HCT116 (cell line): ENCODE measurements around the gene CDC42BPB. TPM values are rescaled to one million over a fixed set of nuclear protein-coding genes. Genes with fewer than 3 reads are reported as not detected.

ENCODE experiments used
- ATAC-seq: fragments of 200-7000 bp; cut with Tn5 transposase; 2 replicates; pipeline ENCODE4 v1.9.1; 2020; ENCODE audit warnings: mild to moderate bottlenecking, moderate library complexity
- BruUV-seq: library from RNA; stranded (reverse); fragments of 400-500 nt; replicated peaks from 2 replicates; lab custom pipeline; 2021; lab: Mats Ljungman, UMichigan
- CTCF ChIA-PET: fragments of 300-600 bp; sonication (Branson Sonifier 250); formaldehyde crosslinking; loops from one replicate; lab custom pipeline; 2021; ENCODE audit warnings: antibody characterized with exemption; lab: Charles Lee
- POLR2A ChIA-PET: fragments of 300-600, 350-600 bp; sonication (Branson Sonifier 250); formaldehyde crosslinking; loops from one replicate; lab custom pipeline; 2021; ENCODE audit warnings: antibody characterized with exemption; lab: Charles Lee
- RAD21 ChIA-PET, 2 experiments: fragments of 300-600 bp; sonication (Branson Sonifier 250); formaldehyde crosslinking; loops; one replicate each; lab custom pipeline; 2023; ENCODE audit warnings: low total read pairs in 2 of 2; ENCODE audit not compliant: uncharacterized antibody in 2 of 2, unreplicated experiment in 2 of 2, low non-redundant PET in 1 of 2; lab: Charles Lee
- DNase-seq: peaks from one replicate; pipeline ENCODE4 v3.0.0-alpha.2; 2010; ENCODE audit warnings: low read depth, low spot score
- H2AFZ ChIP-seq: fragments of 200-600 bp; shearing (Covaris generic), sonication (generic); 2 replicates; pipeline ENCODE4 v1.6.1; 2017; ENCODE audit warnings: low read depth, mixed run types, mixed read lengths, antibody characterized with exemption, low read length; ENCODE audit not compliant: poor library complexity, severe bottlenecking
- H3K27ac ChIP-seq: 2 replicates; pipeline ENCODE4 v1.5.1; 2012; ENCODE audit warnings: low read depth, low read length
- H3K27me3 ChIP-seq: fragments of 200-600 bp; sonication (generic); 2 replicates; pipeline ENCODE4 v1.6.1; 2016; ENCODE audit warnings: mixed run types, low read length, mixed read lengths; ENCODE audit not compliant: insufficient read depth
- H3K36me3 ChIP-seq, 2 experiments: fragments of 200-500 bp in 1 of 2; fragments of 200-600 bp in 1 of 2; sonication (Bioruptor generic) in 1 of 2; sonication (generic) in 1 of 2; 2 replicates each; pipeline versions ENCODE4 v1.5.1 to v1.6.1; 2014 to 2016; ENCODE audit warnings: low read length in 2 of 2, inconsistent platforms in 1 of 2, mixed read lengths in 1 of 2, mixed run types in 1 of 2; ENCODE audit not compliant: insufficient read depth in 2 of 2, control insufficient read depth in 1 of 2
- H3K4me1 ChIP-seq, 2 experiments: fragments of 200-600 bp in 1 of 2; sonication (generic) in 1 of 2; 2 replicates each; pipeline versions ENCODE4 v1.5.1 to v1.6.1; 2012 to 2017; ENCODE audit warnings: low read length in 2 of 2, inconsistent platforms in 1 of 2, mild to moderate bottlenecking in 1 of 2, mixed read lengths in 1 of 2, mixed run types in 1 of 2, moderate library complexity in 1 of 2; ENCODE audit not compliant: insufficient read depth in 2 of 2, control insufficient read depth in 1 of 2
- H3K4me2 ChIP-seq: fragments of 200-600 bp; sonication (generic); 2 replicates; pipeline ENCODE4 v1.6.1; 2017; ENCODE audit warnings: mixed run types, low read length, mixed read lengths
- H3K4me3 ChIP-seq, 2 experiments: fragments of 200-600 bp in 1 of 2; sonication (generic) in 1 of 2; replicated peaks in 1 of 2; 2 replicates each; pipeline ENCODE4 v1.5.1; 2011 to 2016; ENCODE audit warnings: low read length in 2 of 2, control low read depth in 1 of 2, low read depth in 1 of 2, mild to moderate bottlenecking in 1 of 2, mixed read lengths in 1 of 2, mixed run types in 1 of 2
- H3K79me2 ChIP-seq: fragments of 200-600 bp; sonication (generic); 2 replicates; pipeline ENCODE4 v1.6.1; 2017; ENCODE audit warnings: mild to moderate bottlenecking, mixed run types, low read length, moderate library complexity, mixed read lengths; ENCODE audit not compliant: insufficient read depth
- H3K9ac ChIP-seq: fragments of 200-600 bp; sonication (generic); 2 replicates; pipeline ENCODE4 v1.6.1; 2016; ENCODE audit warnings: low read length, mixed read lengths
- H3K9me2 ChIP-seq: fragments of 200-600 bp; sonication (generic), shearing (Covaris generic); 2 replicates; pipeline ENCODE4 v1.6.1; 2017; ENCODE audit warnings: mixed run types, mild to moderate bottlenecking, moderate library complexity; ENCODE audit not compliant: insufficient read depth
- H3K9me3 ChIP-seq, 2 experiments: fragments of 200-500 bp in 1 of 2; fragments of 200-600 bp in 1 of 2; sonication (Bioruptor generic) in 1 of 2; sonication (generic) in 1 of 2; 2 replicates each; pipeline ENCODE4 v1.6.1; 2014 to 2017; ENCODE audit warnings: low read length in 2 of 2, mixed read lengths in 2 of 2, inconsistent platforms in 1 of 2, low read depth in 1 of 2, mild to moderate bottlenecking in 1 of 2, mixed run types in 1 of 2, moderate library complexity in 1 of 2; ENCODE audit not compliant: control insufficient read depth in 1 of 2, insufficient read depth in 1 of 2
- H4K20me1 ChIP-seq: fragments of 200-600 bp; sonication (generic), shearing (Covaris generic); 2 replicates; pipeline ENCODE4 v1.6.1; 2017; ENCODE audit warnings: mixed run types, mild to moderate bottlenecking, moderate library complexity; ENCODE audit not compliant: insufficient read depth
- CBX3 ChIP-seq: IDR thresholded peaks from 2 replicates; pipeline ENCODE4 v1.6.1; 2012; ENCODE audit warnings: low read depth
- CEBPB ChIP-seq: IDR thresholded peaks from 2 replicates; pipeline ENCODE4 v1.6.1; 2012; ENCODE audit warnings: low read depth
- EZH2 ChIP-seq: fragments of 200-600 bp; sonication (generic); IDR thresholded peaks from 2 replicates; pipeline ENCODE4 v1.6.1; 2017; ENCODE audit warnings: antibody characterized with exemption, mixed run types
- EZH2phosphoT487 ChIP-seq: fragments of 200-600 bp; IDR thresholded peaks from 2 replicates; pipeline ENCODE4 v1.6.1; 2018; ENCODE audit warnings: antibody characterized with exemption, borderline replicate concordance
- FOSL1 ChIP-seq: IDR thresholded peaks from 2 replicates; pipeline ENCODE4 v1.6.1; 2012; ENCODE audit warnings: low read depth
- POLR2A ChIP-seq: IDR thresholded peaks from 2 replicates; pipeline ENCODE4 v1.7.0; 2011; ENCODE audit warnings: borderline replicate concordance; ENCODE audit not compliant: insufficient read depth, insufficient read length; ENCODE audit errors: extremely low read depth
- POLR2AphosphoS5 ChIP-seq: IDR thresholded peaks from 2 replicates; pipeline ENCODE4 v1.6.1; 2011; ENCODE audit warnings: mild to moderate bottlenecking, low read depth, low read length, moderate library complexity
- RAD21 ChIP-seq: IDR thresholded peaks from 2 replicates; pipeline ENCODE4 v1.6.1; 2012; ENCODE audit warnings: low read depth, mild to moderate bottlenecking
- SIN3A ChIP-seq: IDR thresholded peaks from 2 replicates; pipeline ENCODE4 v1.6.1; 2012; ENCODE audit warnings: low read depth
- SP1 ChIP-seq: IDR thresholded peaks from 2 replicates; pipeline ENCODE4 v1.6.1; 2012; ENCODE audit warnings: low read depth
- SRF ChIP-seq: IDR thresholded peaks from 2 replicates; pipeline ENCODE4 v1.6.1; 2012; ENCODE audit warnings: low read depth
- TCF7L2 ChIP-seq: IDR thresholded peaks from 2 replicates; pipeline ENCODE4 v1.7.0; 2011; ENCODE audit warnings: borderline replicate concordance, inconsistent platforms; ENCODE audit not compliant: insufficient read depth, insufficient read length; ENCODE audit errors: extremely low read depth
- ZFX ChIP-seq: fragments of 450-650 bp; IDR thresholded peaks from 2 replicates; pipeline ENCODE4 v1.6.1; 2017
- ZNF274 ChIP-seq: fragments of 200-500 bp; sonication (Bioruptor generic); IDR thresholded peaks from 2 replicates; pipeline ENCODE4 v1.6.1; 2014; ENCODE audit warnings: mild to moderate bottlenecking, low read depth, low read length, inconsistent platforms
- intact Hi-C: fragments of 100-400 bp; cut with micrococcal nuclease; formaldehyde crosslinking; loops from 2 replicates; pipeline ENCODE4 v1.10.0; 2022
- total RNA-seq: library from RNA; stranded (reverse); gene quantifications from one replicate; pipeline ENCODE4 v1.2.1, GENCODE V29; 2021; ENCODE audit not compliant: unreplicated experiment
- TF ChIP-seq, protein P1 (sequence below), 3 experiments: fragments of 200-600 bp in 1 of 3; sonication (generic) in 1 of 3; IDR thresholded peaks in 2 of 3; conservative IDR thresholded peaks in 1 of 3; 2 replicates each; pipeline ENCODE4 v1.5.1; 2012 to 2017; ENCODE audit warnings: low read depth in 2 of 3, low read length in 2 of 3, antibody characterized with exemption in 1 of 3, borderline replicate concordance in 1 of 3, control low read depth in 1 of 3, mild to moderate bottlenecking in 1 of 3, mixed read lengths in 1 of 3, mixed run types in 1 of 3, moderate library complexity in 1 of 3; ENCODE audit not compliant: insufficient read depth in 1 of 3
- TF ChIP-seq, protein P2 (sequence below): IDR thresholded peaks from 2 replicates; pipeline ENCODE4 v1.6.1; 2011; ENCODE audit warnings: mild to moderate bottlenecking, low read length, moderate library complexity; ENCODE audit not compliant: insufficient replicate concordance; ENCODE audit errors: extremely low read depth
- TF ChIP-seq, protein P3 (sequence below): IDR thresholded peaks from 2 replicates; pipeline ENCODE4 v1.6.1; 2012

The CDC42BPB gene
- total RNA-seq, 1 experiment from 2014 or later, result 85.6 TPM

DNA sequence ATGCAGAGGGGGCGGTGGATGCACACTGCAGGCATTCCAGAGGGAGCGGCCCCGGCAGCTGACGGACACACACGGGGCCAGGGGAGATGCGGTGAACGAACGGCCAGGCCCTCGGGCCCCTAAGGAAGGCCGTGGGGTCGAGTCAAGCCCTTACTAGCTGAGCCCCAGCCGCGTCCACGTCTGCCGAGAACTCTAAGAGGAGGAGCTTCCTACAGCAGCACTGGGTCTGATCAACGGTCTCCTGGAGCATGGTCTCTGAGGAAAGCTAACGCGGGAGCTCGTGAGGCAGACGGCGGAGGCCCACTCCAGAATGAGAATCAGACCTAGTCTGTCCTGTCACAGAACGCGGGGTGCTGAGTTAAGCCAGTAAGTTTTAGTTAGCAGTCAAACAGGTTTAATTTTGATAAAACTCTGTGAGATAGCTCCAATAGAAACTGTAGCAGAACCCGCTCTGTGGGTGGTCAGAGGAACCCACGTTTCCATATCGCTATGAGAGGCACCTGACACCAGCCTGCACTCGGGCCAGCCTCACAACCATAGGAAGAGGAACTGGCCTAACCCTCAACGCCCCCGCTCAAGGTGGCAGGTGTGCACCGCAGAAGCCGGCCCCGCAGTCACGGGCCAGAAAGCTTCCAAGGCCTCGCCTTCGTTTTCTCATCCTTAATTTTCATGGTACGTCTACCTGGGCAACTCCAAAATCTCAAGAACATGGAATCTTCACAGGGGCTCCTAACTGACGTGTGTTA, 55.5 kb downstream of the CDC42BPB start (continued):
- TF ChIP-seq, protein P1, sequence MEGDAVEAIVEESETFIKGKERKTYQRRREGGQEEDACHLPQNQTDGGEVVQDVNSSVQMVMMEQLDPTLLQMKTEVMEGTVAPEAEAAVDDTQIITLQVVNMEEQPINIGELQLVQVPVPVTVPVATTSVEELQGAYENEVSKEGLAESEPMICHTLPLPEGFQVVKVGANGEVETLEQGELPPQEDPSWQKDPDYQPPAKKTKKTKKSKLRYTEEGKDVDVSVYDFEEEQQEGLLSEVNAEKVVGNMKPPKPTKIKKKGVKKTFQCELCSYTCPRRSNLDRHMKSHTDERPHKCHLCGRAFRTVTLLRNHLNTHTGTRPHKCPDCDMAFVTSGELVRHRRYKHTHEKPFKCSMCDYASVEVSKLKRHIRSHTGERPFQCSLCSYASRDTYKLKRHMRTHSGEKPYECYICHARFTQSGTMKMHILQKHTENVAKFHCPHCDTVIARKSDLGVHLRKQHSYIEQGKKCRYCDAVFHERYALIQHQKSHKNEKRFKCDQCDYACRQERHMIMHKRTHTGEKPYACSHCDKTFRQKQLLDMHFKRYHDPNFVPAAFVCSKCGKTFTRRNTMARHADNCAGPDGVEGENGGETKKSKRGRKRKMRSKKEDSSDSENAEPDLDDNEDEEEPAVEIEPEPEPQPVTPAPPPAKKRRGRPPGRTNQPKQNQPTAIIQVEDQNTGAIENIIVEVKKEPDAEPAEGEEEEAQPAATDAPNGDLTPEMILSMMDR (IDR thresholded peaks at IDR 0.05 in 2 of 3, conservative IDR thresholded peaks at IDR 0.05 in 1 of 3; ENCODE audit: borderline replicate concordance in 1 of 3, insufficient read depth in 1 of 3, low read depth in 2 of 3, low read length in 2 of 3), result no peak

DNA sequence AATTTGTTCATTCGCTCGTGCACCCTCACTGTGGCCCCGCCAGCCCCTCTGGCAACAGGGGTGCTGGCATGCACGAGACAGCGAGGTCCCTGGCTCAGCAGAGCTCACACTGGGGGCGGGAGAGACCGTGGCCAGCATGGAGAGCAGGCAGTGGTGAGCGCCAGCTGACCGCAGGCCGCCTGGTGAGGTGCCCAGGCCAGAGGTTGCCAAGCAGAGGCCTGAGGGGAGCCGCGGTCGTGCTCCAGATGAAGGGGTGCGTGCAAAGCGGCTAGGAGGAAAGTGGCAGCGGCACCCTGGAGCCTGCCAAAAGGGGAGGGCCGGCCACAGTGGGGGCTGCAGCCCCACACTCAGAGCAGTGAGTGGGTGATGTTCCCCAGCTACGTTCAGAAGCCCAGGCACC, 56.1 kb downstream of the CDC42BPB start:
- no peaks in the 10 kb centered on the region for H4K20me1 ChIP-seq
- TF ChIP-seq TCF7L2 (no peak), RAD21 (no peak), EZH2 (no peak), EZH2phosphoT487 (no peak), CBX3 (no peak), SRF (no peak), SIN3A (no peak), ZNF274 (no peak), POLR2A (no peak), CEBPB (no peak), POLR2AphosphoS5 (no peak), FOSL1 (no peak), SP1 (no peak), ZFX (no peak)
- TF ChIP-seq, protein P2, sequence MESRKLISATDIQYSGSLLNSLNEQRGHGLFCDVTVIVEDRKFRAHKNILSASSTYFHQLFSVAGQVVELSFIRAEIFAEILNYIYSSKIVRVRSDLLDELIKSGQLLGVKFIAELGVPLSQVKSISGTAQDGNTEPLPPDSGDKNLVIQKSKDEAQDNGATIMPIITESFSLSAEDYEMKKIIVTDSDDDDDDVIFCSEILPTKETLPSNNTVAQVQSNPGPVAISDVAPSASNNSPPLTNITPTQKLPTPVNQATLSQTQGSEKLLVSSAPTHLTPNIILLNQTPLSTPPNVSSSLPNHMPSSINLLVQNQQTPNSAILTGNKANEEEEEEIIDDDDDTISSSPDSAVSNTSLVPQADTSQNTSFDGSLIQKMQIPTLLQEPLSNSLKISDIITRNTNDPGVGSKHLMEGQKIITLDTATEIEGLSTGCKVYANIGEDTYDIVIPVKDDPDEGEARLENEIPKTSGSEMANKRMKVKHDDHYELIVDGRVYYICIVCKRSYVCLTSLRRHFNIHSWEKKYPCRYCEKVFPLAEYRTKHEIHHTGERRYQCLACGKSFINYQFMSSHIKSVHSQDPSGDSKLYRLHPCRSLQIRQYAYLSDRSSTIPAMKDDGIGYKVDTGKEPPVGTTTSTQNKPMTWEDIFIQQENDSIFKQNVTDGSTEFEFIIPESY, result no peak
- TF ChIP-seq, protein P3, sequence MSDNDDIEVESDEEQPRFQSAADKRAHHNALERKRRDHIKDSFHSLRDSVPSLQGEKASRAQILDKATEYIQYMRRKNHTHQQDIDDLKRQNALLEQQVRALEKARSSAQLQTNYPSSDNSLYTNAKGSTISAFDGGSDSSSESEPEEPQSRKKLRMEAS, result no peak
- no peaks in the 10 kb centered on the region for H3K9me3 ChIP-seq
- no peaks in the 10 kb centered on the region for H3K27me3 ChIP-seq
- ATAC-seq, result no peak
- no peak overlapping the region for H3K9ac ChIP-seq
- H3K9me2 ChIP-seq, result no peaks in the 10 kb centered on the region
- no peak overlapping the region for H3K4me3 ChIP-seq
- H2AFZ ChIP-seq, result no peak overlapping the region
- no TSS peak for BruUV-seq
- RAD21 ChIA-PET, result no interaction called here
- intact Hi-C loops, result no loop called here
- peaks cover 4 to 15% of the 10 kb centered on the region in 2 experiments; a peak in 3 of 4 replicates for H3K36me3 ChIP-seq
- CTCF ChIA-PET, result no interaction called here
- no peak overlapping the region for H3K27ac ChIP-seq
- H3K4me1 ChIP-seq, result no peaks in the 10 kb centered on the region
- DNase-seq, result no peak
- POLR2A ChIA-PET, result no interaction called here
- peaks cover 9% of the 10 kb centered on the region; the same call in 1 of the 2 replicates for H3K79me2 ChIP-seq
- no peak overlapping the region for H3K4me2 ChIP-seq
